ENCODE results near the gene POLL.
"Not testable (repeated sequence)": the region's sequence is repeated elsewhere in the genome, so short reads cannot be mapped to it uniquely, and the experiment has no call there.

Gene POLL

GRCh38 chr10:101587725-101588653 lies at the start of gene POLL, which contains the start of gene DPCD:
TSS of gene POLL (minus strand) at chr10:101588257. CDS start at chr10:101587360, 897 bp downstream.
TSS of gene DPCD (plus strand) at chr10:101588321. CDS start at chr10:101588337, 16 bp downstream.
- DNase-seq: peak; percentile 96

- not testable (repeated sequence) for DNase-seq
Observed at GRCh38 chr10:101633510-101633909, 45.5 kb upstream of the POLL start.

DNA sequence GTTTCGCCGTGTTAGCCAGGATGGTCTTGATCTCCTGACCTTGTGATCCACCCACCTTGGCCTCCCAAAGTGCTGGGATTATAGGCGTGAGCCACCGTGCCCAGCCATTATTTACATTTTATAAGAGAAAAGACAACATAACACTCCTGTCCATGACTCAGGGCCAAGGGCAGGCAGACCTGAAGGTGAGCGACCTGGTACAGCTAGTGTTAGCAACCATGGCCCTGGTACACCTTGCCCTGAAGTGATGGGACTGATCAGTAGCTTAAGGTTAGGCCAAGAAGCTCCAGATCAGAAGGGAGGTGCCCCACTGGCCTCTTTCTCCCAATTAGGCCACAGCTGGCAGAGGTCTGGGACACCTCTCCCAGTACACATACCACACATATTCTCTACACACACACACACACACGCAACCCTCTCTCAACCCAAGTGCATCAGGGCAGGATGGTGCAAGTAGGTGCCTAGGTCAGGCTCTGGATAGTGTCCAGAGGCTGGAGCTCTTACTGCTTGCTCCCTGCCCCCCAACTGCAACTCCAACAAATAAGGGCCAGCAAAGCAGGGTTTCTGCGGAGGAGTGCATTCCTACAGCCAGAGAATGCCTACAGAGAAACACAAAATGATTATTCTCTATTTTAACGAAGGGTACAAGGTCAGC lies 43.9 kb upstream of the POLL start:
- no peak for DNase-seq

- no peak for DNase-seq
Observed at GRCh38 chr10:101630633-101630920, 42.5 kb upstream of the POLL start.

GRCh38 chr10:101629837-101630632 lies 42.0 kb upstream of the POLL start:
- no peak for DNase-seq

DNA sequence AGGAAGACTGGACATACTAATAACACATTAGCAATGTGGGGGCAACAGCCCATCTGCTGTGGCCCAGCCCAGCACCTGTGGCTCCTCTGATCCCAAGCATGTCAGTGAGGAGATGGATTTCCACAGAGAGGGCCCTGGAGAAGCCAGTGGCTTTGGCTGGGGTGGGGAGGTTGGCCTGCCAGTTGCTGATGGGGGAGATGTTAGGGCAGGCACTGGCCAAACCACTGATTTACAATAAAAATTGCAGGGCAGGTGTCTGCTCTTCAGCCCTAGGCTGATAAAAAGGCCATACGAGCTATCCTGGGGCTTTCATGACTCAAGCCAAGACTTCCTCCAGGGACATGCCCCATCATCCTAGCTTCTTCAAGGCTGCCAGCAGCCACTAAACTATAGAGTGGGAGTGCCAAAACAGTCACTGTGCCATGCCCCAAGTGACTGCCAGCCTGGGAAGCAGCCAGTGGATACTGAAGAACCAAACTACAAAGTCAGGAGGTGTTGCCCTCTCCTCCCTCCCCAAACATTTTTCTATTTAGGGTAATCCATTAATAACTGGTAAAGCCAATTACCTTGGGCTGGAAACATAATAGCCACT lies 37.9 kb upstream of the POLL start:
- DNase-seq: no peak

DNA sequence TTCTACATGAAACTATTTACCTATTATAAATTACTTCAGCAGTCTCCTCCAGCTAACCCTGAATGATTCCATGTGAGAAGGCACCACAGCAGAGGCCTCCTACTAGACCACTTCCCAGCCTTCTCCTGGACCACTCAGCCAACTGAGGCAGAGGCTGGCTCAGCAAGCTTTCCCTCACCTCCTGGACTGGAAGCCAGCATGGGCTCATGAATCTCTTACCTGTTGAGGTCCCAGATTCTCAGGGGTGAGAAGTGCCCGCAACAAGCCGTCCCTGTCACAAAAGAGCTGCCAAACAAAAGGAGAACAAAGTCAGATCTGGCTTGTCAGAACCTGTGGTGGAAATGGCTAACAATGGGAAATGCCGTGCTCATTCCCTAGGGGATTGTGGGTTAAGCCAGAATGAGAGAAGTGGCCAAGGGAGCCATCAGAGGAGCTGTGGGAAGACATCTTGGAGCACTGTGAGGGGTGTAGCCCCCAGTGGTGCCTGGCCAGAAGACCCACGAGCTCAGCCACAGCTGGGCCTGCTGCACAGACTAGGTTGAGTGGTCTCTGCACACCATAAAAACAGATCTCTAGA lies 36.6 kb upstream of the POLL start:
- no peak for DNase-seq

- DNase-seq: no peak
Observed at GRCh38 chr10:101623528-101623927, 35.5 kb upstream of the POLL start.

DNA sequence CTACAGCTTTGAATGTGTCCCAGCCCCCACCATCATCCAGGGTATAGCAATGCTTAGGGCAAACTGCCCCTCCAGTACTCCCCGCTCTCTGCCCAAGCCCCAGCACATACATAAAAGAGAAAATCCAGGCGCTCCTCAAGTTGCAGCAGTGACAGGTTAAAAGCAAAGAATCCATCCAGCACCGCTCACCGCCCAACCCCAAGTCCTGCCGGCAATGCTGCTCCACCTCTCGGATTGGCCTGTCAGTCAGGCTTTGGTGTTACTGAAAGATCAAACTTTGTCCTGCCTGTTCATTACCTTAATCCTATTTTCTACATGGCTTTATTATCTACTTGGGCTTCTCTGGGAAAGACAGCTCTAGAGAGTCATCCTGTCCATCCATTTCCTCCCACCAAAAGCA lies 31.9 kb upstream of the POLL start:
- no peak for DNase-seq

DNA sequence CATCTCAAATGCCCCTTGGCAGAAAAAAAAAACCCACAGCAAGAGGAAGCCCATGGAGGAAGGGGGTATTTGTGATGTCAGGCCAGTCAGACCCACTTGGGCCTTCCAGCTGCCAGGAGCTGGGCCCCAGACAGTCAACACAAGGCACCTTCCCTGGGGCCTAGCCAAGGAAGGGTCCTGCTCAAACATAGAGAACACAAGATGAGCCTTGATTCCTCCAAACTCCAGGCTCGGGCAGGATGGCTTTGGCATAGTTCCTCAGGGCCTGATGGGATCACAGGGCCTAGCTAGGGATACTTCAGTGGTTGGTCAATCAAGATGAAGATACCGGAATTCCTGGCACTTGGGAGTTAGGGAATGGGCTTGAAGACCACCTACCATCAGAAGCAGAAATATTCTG lies 30.8 kb upstream of the POLL start:
- no peak for DNase-seq

- DNase-seq: no peak
Observed at GRCh38 chr10:101617824-101618568, 29.9 kb upstream of the POLL start.

- DNase-seq: no peak
Observed at GRCh38 chr10:101617102-101617823, 29.2 kb upstream of the POLL start.

GRCh38 chr10:101616415-101617101 lies 28.5 kb upstream of the POLL start:
- DNase-seq: no peak

DNA sequence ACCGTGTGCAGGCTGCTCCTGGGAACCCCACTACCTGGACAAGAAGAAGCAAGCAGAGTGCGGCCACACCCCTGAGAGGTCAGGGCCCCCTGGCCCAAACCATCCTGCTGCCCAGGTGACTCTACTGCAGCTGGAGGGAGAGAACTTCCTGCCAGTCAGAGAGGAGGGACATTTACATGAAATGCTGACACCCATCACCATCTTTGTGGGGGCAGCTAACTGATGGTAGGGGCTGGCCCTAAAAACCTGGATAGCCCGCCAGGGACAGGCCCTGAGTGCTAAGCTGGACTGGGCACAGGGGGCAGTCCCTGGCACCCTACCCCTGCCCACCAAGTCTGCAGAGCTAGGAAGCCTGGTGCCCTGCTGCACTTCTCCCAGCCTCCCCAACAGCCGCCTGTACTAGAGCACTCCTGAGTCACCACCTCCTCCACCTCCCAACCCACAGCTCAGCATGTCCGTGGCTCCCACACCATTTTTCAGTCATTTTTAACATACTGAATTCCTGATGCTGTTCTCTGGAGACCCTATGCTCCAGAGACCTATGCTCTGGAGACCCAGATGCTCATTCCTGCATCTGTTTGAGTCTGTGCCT lies 27.6 kb upstream of the POLL start:
- DNase-seq: no peak

GRCh38 chr10:101614663-101615524 lies 26.8 kb upstream of the POLL start:
- DNase-seq: no peak

- DNase-seq: no peak
Observed at GRCh38 chr10:101613646-101614045, 25.6 kb upstream of the POLL start.

- no peak for DNase-seq
Observed at GRCh38 chr10:101612872-101613271, 24.8 kb upstream of the POLL start.

GRCh38 chr10:101612086-101612485 lies 24.0 kb upstream of the POLL start:
- no peak for DNase-seq
